NCI-H524 (cell line): ENCODE data around the gene GSC2.

Experiments
- DNase-seq, 2 experiments: peaks; one replicate each; lab custom pipeline; 2025; lab: John Stamatoyannopoulos, UW

GSC2 gene

DNA sequence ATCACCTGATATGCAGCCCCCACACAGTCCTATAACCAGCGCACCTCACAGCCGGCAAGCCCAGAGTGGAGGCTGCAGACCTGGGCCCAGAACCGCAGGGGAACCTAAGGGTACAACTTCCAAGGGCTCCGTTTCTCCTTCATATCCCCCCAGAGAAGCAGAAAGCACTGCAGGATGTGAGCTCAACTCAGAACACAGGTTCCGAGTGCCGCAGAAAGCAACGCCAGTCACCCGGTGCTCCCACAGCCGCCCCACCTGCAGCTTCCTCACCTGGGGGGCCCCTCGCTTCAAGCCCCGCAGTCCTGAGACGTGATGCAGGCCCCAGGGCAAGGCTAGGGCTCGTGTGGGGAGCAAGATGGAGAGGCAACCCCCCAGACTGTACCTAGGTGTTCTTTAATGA is 16.5 kb downstream of the GSC2 start:
- no peak for DNase-seq

DNA sequence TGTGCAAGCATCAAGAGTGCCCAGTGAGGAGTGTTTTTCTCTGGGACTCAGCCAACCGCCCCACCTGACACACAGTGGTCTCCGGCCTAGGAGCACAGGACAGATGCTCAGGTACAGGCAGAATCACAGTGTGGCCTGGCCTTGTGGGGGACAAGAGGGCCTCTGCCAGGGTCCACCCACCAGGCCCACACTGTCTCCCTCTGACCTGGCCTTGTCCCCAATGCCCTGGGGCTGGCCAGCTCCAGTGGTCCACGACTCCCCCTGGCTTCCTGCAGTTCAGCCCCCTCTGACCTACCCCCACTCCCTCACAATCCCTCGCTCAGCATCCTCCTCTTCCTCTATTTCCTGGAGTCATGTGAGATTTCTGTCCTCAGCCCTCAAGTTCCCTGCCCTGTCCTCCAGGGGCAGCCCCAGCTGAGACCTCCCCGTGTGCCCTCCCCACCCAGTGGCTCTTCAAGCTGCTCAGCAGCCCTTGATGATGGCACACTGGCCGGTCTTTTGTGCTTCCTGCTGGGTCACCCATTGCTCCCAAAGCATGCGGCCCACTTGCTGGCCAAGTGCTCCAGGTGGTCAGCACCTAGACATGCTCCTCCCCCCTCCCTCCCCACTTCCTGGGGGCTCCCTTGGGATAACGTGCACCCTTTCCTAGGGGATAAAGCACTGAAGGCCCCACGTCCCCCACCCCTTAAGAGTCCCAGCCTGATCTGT is 17.2 kb downstream of the GSC2 start:
- DNase-seq = no peak

DNA sequence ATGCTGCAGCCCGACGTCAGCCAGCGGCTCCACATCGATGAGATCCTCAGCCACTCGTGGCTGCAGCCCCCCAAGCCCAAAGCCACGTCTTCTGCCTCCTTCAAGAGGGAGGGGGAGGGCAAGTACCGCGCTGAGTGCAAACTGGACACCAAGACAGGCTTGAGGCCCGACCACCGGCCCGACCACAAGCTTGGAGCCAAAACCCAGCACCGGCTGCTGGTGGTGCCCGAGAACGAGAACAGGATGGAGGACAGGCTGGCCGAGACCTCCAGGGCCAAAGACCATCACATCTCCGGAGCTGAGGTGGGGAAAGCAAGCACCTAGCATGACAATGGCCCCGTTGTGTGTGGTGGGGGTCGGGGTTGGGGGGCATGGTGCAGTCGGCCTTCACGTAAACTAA is 17.9 kb downstream of the GSC2 start:
- no peak for DNase-seq

DNA sequence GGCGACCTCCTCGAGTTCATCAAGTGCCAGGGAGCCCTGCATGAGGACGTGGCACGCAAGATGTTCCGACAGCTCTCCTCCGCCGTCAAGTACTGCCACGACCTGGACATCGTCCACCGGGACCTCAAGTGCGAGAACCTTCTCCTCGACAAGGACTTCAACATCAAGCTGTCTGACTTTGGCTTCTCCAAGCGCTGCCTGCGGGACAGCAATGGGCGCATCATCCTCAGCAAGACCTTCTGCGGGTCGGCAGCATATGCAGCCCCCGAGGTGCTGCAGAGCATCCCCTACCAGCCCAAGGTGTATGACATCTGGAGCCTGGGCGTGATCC is 18.4 kb downstream of the GSC2 start:
- DNase-seq = no peak

DNA sequence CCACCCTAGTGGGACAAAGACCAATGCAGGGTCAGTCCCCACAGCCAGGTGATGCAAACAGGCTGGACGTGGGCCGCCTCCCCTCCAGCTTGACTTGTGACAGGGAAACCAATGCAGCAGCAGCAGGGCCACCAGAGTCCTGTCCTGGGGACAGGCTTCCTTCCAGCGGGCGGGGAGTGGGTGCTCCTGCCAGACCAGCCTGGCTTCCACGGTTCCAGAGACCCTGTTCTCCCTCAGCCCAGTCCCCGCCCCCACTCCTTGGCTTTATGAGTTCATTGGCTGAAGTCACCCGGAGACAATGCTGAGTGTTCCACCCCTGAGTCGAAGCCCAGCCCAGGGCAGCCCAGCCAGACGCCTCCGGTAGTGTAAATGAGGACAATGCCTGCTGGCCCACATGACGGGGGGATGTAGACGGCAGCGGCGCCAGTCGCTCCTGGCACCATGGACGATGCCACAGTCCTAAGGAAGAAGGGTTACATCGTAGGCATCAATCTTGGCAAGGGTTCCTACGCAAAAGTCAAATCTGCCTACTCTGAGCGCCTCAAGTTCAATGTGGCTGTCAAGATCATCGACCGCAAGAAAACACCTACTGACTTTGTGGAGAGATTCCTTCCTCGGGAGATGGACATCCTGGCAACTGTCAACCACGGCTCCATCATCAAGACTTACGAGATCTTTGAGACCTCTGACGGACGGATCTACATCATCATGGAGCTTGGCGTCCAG is 19.0 kb downstream of the GSC2 start, which contains the start of gene TSSK2:
Gene TSSK2 (plus strand): TSS at position 350 of the 726 bp plus-strand sequence. CDS start 92 bp downstream, at position 442.
- no peak for DNase-seq

DNA sequence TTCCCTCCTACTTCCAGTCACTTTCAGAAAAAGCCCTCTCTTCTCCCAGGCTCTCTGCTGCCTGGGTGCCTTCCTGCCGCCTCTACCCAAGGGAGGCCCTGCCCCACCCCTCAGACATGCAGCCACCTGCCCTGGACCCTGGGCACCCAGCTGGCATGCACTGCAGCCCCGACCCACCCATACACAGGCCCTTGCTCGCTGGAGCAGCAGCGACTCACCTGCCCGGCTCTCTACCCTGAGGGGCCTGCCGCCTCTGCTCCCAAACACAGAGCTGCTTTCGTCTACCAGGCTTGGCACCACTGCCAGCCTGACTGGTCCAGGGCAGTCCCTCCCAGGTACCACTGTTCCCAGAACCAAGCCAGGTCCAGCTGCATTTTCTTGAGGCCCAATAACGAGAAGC is 20.2 kb downstream of the GSC2 start:
- no peak for DNase-seq

DNA sequence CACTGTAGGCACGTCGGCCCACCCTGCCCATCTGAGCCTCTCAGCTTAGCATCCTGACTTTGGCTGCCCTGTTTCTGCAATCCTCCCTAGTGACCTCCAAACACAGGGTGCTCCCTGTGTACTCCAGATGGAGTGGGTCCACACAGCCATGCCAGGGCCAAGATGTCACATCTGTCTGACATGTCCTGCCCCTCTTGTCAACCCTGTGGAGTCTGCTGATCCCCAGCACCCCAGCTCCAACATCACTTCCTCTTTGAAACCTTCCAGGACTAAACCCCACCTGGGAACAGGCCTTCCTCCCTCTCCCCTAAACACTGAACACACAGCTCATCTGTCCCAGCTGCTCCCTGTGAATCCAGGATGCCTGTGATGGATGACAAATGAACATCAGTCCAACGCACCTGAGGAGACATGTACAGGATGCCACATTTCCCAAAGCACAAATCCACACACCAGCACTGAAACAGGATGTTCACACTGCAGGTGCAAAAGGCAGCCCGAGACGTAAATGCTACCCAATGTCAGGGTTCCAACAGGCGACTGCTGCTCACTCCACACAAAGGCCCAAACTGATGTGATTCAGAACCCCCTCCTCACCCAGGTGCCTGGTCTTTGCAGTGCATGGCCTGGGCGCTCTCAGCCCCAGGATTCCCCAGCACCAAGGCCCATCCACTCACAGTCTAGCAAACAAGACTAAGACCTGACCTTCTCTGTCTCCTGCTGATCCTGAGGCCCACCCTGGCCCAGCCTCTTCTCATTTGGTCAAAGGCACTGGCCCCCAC is 21.0 kb downstream of the GSC2 start:
- DNase-seq = no peak

DNA sequence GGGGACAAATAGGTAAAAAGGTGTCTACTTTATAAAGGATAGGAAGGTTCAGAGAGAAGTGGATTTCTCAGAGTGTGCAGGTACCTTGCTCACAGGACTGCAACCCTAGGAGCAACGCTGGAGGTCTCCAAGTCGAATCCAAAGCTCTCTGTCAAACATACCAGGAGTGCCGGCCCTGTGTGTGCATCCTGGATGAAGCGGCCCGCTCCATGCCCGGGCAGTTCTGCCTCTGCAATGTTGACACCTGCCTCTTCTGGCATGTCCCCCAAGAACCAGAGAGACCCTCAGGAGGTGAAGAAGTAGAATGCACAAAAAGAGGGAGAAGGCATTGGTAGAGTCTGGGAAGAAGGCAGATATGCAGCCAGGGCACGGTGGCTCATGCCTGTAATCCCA is 22.1 kb downstream of the GSC2 start:
- no peak for DNase-seq

DNA sequence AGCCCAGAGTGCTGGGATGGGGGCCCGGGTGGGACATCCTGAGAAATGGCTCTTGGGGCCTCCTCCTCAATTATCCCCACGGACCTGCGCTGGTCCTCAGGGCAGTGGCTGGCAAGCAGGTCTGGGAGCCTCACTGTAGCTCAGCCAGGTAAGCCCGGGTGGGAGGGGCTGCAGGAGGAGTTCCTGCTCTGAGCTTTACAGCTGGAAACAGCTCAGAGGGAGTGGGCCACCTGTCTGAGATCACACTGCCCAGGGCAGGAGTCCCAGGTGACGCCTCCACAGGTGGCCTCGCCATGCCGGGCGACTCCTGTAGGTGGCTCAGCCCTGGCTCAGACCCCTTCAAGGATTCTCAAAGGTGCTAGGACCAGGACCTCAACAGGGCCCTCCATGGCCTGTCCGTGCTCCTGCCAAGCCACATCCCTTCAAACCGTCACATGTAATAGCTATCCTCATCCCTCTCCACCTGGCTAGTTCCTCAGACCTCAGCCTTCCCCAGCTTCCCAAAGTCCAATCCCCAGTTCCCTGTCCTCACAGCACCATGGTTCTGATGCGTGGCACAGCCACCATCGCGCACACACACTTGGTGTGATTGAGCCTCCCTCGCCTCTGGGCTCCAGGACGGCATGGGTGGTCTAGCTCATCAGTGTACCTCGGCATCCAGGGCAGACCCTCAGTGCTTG is 22.6 kb downstream of the GSC2 start:
- no peak for DNase-seq

DNA sequence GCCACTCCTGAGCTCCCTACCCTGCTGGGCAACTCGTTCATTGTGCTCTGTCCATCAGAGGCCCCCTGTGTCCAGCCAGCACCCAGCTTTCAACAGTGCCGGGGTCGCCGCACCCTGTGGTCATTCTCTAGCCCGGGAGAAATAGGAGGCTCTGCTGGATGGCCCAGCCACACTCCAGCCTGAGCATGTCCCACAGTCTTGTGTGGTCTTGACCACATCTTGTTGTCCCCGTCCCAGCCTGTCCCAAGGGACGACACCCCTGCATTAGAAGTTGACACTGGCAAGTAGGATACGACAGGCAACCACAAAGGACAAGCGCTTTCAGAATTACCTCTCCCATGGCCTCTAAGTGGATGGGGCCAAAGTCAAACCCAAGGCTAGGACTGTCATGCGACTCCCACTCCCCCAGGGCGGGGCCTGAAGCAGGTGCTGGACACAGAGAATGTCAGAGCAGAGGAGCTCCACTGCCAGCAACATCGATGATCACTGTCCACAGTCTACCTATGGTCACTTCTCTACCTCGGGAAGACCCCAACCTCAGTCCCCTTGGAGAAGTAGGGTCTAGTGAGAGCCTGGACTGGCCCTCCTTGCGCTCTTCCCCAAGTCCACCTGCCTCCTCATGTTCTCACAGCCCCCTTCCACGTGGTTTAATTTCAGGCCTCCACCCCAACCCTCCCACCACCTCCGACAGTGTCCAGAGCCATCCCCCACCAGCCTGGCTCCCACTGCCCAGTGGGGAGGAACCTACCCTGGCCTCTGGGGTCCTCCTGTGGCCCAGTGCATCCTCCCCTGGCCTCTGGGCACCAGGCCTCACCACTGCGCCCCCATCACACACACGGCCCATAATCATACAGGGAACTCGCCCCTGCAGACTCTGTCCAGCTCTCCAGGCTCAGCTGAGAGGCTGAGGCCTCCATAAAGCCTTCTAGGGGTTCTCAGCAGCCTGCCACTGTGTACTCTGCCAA is 23.5 kb downstream of the GSC2 start:
- no peak for DNase-seq

DNA sequence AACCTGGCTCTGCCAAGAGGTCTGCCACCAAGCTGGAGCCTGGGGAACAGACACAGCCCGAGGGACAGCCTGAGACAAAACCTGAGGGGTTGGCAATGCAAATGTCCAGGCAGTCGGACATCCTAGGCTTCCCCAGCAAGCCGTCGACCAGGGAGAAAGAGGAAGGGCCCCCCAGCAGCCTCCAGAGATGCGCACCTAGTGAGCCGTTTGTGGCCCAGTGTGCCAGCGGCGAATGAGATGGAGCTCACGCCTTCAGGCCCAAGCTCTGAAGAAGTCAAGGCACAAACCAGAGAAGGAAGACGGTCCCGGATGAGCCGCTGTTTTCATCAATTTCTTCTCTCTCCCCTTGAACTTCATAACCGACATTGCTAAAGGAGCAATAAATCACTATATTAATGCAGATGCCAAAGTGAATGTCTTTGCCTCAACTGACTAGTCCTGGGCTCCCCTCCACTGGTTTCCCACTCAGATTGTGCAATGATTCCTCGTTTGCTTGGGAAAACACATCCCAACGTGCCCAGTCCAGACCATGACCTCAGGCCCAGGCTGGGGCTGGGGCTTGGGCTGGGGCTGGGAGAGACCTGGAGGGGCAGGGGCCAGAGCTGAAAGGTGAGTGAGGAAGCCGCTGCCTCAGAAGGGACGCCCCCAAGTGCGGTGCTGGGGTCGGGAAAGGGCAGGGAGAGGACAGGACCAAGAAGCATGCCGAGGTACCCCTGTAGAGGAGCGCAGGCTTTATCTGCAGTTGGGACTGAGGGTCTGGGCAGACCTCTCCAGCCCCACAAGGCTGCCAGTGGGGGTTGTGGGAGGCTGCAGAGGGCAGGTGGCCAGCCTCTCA is 24.4 kb downstream of the GSC2 start:
- DNase-seq = no peak

DNA sequence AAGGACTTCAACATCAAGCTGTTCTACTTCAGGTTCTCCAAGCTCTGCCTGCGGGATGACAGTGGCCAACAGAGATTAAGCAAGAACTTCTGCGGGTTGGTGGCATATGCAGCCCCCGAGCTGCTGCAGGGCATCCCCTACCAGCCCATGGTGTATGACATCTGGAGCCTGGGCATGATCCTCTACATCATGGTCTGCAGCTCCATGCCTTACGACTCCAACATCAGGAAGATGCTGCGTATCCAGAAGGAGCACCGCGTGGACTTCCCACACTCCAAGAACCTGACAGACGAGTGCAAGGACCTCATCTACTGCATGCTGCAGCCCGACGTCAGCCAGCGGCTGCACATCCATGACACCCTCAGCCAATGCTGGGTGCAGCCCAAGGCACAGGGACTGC is 25.1 kb downstream of the GSC2 start:
- DNase-seq = no peak

DNA sequence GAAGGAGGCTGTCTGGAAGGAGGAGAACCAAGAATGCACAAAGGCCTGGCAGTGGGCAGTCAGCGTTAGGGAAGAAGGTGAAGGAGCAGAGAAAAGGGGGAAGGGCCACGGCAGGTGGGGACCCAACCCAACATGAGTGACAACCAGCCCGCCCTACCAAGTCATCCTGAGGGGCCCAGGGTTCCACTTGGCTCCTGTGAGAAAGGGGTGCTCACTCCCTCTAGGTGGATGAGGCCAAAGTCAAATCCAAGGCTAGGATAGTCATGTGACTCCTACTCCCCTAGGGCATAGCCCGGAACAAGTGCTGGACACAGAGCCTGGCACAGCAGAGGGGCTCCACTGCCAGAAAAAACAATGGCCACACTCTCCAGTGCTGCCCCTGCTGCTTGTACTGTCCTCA is 25.7 kb downstream of the GSC2 start:
- DNase-seq = no peak

DNA sequence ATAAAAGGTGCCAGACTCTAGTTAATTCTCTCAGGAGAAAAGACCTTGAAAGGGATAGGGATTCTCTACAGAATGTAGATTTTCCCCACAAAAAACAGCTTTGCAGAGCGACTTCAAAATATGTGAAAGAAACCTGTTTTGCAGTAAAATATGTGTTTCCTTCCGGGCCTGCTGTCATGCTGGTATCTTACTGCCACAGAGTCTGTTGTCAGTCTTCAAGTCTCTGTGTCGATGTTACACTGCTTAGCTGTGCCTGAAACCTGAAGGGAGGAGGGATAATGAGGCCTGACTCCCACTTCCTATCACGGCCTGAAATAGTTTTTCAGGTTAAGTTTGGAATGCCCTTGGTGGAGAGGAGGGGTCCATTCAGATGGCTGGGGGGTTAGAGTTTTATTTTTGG is 26.2 kb downstream of the GSC2 start:
- DNase-seq = no peak

DNA sequence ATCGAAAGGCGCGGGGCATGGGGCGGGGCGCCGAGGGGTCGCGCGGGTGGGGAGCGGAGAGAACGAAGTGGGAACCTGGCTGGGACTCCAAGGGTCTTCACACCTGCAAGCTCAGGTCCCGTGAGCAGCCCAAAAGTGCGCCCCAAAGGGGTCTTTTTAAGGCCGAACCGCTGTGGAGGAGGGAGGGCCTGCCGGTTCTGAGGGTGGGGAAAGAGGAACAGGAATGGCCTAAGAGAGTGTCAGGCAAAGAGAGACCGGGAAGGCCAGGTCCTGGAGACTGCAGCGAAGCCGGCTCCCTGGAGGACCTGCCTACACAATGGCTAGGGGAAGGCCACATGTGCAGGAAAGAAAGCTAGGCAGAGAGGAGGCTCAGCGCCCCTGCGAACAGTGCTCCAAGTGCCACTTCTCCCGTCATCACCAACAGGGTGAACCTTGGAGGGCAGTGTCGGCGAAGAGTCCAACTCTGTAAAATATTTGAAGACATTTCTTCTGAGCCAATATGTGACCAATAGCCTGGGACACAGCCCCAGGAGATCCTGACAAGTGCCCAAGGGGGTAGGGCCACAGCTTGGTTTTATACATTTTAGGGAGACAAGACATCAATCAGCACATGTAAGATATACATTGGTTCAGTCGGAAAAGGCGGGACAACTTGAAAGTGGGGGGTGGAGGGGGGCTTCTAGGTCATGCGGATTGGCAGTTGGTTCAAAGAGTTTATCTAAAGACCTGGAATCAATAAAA is 27.2 kb downstream of the GSC2 start:
- peak in 1 of 2 experiments; percentile 19 for DNase-seq

DNA sequence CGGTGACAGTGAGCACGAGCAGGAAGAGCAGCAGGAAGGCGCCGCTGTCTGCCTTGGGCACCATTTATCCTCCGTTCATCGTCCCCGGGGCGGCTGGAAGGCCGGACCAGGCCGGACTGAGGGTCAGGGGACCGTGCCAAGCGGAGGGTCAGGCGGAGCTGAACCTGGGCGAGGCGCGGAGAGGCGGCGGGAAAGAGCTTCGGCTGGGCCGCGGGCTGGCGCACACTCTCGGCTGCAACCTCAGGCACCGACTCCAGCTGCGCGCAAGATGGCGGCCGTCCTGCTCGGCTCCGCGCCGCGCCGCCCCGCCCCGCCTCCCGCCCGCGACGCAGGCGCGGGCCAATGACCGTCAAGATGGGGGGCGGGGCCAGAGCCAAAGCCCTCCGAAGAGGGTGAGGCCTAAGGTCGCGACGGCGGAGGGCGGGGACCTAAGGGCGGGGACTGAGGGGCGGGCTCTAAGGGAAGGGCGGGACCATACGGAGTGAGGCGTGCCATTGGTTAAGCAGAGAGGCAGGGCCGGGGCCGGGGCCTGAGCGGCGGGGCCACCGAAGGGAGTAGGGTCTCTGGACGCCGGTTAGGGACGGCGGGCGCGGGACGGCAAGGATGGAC is 27.8 kb downstream of the GSC2 start, which contains the start of gene DGCR2:
Gene DGCR2 (minus strand): TSS at position 270 of the 609 bp plus-strand sequence. CDS start 206 bp downstream, at position 64.
- peak; percentile 96 to 98 for DNase-seq

DNA sequence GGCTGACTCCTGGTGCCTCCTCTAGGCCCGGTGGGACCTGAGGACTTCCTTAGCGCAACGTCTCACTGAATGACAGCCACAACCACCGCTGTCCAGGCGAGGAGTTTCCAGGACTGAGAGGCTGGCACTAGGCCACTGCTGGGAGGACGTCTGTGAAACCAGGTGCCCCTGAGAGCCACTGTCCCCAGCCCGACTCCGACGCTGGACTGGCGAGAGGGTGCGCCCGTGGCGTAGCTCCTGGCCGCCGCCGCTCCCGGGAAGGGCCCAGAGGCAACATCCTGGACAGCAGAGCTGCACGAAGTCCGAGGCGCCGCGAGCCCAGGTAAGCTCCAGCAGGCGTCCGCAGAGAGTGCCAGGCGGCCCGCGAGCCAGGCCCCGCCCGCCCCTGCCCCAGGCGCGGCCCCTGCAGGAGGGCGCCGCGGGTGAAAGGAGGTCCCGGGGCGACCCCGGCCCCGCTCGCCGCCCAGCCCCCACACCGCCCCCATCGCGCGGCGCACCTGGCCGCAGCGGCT is 28.4 kb downstream of the GSC2 start:
- peak in 1 of 2 experiments; percentile 47 for DNase-seq

DNA sequence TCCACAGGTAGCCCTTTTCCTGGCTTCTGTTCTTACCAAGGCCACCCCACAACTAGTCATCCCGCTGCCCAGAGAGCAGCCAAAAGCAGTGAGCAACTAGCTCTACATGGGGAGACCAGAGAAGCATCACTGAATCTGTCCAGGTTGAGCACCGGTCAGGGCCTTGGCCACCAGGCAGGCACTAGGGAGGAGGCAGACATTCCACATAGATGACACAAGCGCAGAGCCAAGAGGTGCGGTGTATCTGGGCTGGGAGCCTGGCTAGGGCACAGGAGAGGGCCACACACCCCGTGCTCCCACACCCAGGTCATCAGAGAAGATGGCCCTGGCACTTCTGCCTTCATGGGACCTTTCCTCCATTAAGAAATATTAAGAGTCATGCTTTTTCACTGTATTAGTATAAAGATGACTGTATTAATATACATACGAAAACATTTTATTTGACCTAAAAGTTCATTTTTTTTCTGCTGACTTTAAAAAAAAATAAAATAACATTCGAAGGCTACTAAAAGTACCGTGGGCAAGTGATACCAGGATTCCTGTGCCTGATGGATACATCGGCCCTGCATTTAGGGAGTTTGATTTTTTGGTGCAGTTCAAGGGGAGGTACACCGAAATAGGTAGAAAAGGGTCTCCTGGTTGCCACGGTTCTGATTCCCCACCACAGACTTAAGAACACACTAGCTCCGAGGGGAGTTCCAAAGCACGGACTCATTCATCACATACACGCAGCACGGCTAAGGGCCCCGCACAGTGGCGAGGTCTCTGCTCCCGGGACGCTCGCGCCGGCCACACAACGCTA is 29.1 kb downstream of the GSC2 start:
- no peak for DNase-seq
